Ovary (tissue), 9 donors: ENCODE data around the gene KCNN3. TPM values are rescaled to one million over a fixed set of nuclear protein-coding genes. Genes with fewer than 3 reads are reported as not detected.

Experiments
- DNase-seq, 5 donors: peaks; one replicate each; pipeline ENCODE4 v3.0.0-alpha.2; 2019 to 2020
- H3K27ac ChIP-seq, 2 donors: fragments of 200-600 bp; one replicate each; pipeline versions ENCODE4 v1.5.1 to v1.8.0; 2019 to 2022
- H3K27me3 ChIP-seq: fragments of 200-600 bp; one replicate; pipeline ENCODE4 v1.8.0; 2022
- H3K36me3 ChIP-seq: fragments of 200-600 bp; sonication (generic); one replicate; pipeline ENCODE4 v1.5.1; 2019
- H3K4me1 ChIP-seq: one replicate; pipeline ENCODE4 v1.8.1; 2013; ENCODE audit warnings: mild to moderate bottlenecking, moderate library complexity; ENCODE audit not compliant: insufficient read depth
- H3K4me3 ChIP-seq: fragments of 200-600 bp; sonication (generic); one replicate; pipeline ENCODE4 v1.5.1; 2017
- H3K9me3 ChIP-seq, 2 donors: fragments of 200-600 bp in 1 of 2; sonication (generic) in 1 of 2; one replicate each; pipeline versions ENCODE4 v1.5.1 to v1.8.1; 2013 to 2019; ENCODE audit warnings: mild to moderate bottlenecking in 1 of 2, moderate library complexity in 1 of 2
- CTCF ChIP-seq, 3 donors: fragments of 450-650 bp in 2 of 3; fragments of 200-600 bp in 1 of 3; IDR thresholded peaks; one replicate each; pipeline versions ENCODE4 v1.5.1 to v1.8.0; 2016 to 2022; ENCODE audit warnings: antibody characterized with exemption in 3 of 3, mild to moderate bottlenecking in 1 of 3
- EP300 ChIP-seq: sonication (generic); formaldehyde crosslinking; IDR thresholded peaks from one replicate; pipeline ENCODE4 v1.6.1; 2017; ENCODE audit warnings: antibody characterized with exemption
- POLR2A ChIP-seq: fragments of 450-650 bp; IDR thresholded peaks from one replicate; pipeline ENCODE4 v1.6.1; 2017; ENCODE audit warnings: antibody characterized with exemption, mild to moderate bottlenecking, moderate library complexity
- WGBS, 3 donors: extraction: QIAGEN DNeasy Blood & Tissue Kit in 1 of 3; methylation state at CpG; one replicate each; pipeline versions ENCODE4 v1.1.5 to v1.1.7; 2013 to 2017; 5-methylcytosine and 5-hydroxymethylcytosine counted together
- intact Hi-C, 4 donors: fragments of 100-400 bp; cut with DNase I; formaldehyde crosslinking; loops; one replicate each; pipeline versions ENCODE4 v1.11.0 to v1.15.1; 2022 to 2023
- polyA plus RNA-seq, 2 donors: library from polyadenylated mRNA; stranded (reverse); fragments of 200-250 nt in 1 of 2; fragments of 350-450 nt in 1 of 2; fragmentation: Illumina TruSeq in 1 of 2; extraction: RNeasy Lipid Tissue Mini Kit (QIAGEN cat#74804) in 1 of 2; gene quantifications; one replicate each; pipeline ENCODE4 v1.2.3, GENCODE V29; 2013 to 2014
- total RNA-seq, 7 donors: library from RNA; depleted of rRNA in 2 of 7; stranded (reverse); fragments of >200 nt in 2 of 7; fragmentation: NEBNext Ultra II Directional in 3 of 7; extraction: Animal tissue kit (Norgen Biotek cat#: 25700) in 3 of 7; gene quantifications; one replicate each; pipeline versions ENCODE4 v1.1.0 to v1.2.4, GENCODE V29; 2016 to 2023
- donor health status: DM: no; HTN: no; CAD: no; lungs with moderate emphysema.
- donor health status: DM: no; HTN: no; CAD: no.
- donor health status: Bipolar disorder and iron deficiency.
- donor health status: DM: yes; HTN: yes; CAD: no.
- donor health status: DM: no; HTN: no; CAD: no.
- donor health status: DM: yes; HTN: yes; CAD: no.

The KCNN3 gene
- total and polyA plus RNA-seq, 9 donors, result 0.71 to 6.1 (median 1.7) TPM

DNA sequence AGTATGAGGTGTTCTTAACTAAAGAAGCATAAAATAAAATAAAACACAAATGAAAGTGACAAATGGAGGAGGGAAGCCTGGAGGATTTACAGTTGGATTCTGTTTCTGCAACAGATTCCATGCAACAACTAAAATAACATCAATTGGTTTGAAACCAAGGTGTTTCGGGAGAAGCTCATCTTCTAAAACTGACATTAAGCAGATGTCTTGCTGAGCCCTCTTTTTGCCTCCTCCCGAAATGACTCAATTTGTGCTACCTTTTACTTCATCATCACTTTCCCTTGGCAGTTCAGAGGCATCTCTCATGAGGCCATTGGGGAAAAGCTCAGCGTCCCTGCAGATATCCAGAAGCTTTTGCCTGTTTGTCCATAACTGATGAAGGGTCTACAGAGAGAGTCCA, 140.5 kb downstream of the KCNN3 start:
- Histone ChIP-seq H3K27ac (peak overlapping the region in 1 of 2 donors; percentile 31), H3K4me3 (no peak overlapping the region), H3K36me3 (no peaks in the 10 kb centered on the region), H3K9me3 (no peaks in the 10 kb centered on the region), H3K27me3 (no peaks in the 10 kb centered on the region), H3K4me1 (peaks cover 6% of the 10 kb centered on the region)
- intact Hi-C loops, result no loop called here
- no peak for DNase-seq
- TF ChIP-seq CTCF (IDR thresholded peaks at IDR 0.05) (no peak), POLR2A (no peak), EP300 (no peak)
- 31 to 44% (median 43%) methylated on average over 3 of the region's 3 CpGs for WGBS, 3 donors

GRCh38 chr1:154729031-154729442, 141.0 kb downstream of the KCNN3 start:
- intact Hi-C loops, result no loop called here
- Histone ChIP-seq H3K36me3 (no peaks in the 10 kb centered on the region), H3K9me3 (no peaks in the 10 kb centered on the region), H3K27me3 (no peaks in the 10 kb centered on the region), H3K4me1 (peaks cover 6% of the 10 kb centered on the region), H3K27ac (peak overlapping the region; percentile 9 to 31), H3K4me3 (no peak overlapping the region)
- DNase-seq, result peak in 3 of 5 donors; percentile 26 to 48 (median 34)
- TF ChIP-seq POLR2A (no peak), EP300 (no peak), CTCF (IDR thresholded peaks at IDR 0.05) (no peak)
- WGBS, 3 donors, result 12 to 29% (median 24%) methylated on average over 6 of the region's 6 CpGs

DNA sequence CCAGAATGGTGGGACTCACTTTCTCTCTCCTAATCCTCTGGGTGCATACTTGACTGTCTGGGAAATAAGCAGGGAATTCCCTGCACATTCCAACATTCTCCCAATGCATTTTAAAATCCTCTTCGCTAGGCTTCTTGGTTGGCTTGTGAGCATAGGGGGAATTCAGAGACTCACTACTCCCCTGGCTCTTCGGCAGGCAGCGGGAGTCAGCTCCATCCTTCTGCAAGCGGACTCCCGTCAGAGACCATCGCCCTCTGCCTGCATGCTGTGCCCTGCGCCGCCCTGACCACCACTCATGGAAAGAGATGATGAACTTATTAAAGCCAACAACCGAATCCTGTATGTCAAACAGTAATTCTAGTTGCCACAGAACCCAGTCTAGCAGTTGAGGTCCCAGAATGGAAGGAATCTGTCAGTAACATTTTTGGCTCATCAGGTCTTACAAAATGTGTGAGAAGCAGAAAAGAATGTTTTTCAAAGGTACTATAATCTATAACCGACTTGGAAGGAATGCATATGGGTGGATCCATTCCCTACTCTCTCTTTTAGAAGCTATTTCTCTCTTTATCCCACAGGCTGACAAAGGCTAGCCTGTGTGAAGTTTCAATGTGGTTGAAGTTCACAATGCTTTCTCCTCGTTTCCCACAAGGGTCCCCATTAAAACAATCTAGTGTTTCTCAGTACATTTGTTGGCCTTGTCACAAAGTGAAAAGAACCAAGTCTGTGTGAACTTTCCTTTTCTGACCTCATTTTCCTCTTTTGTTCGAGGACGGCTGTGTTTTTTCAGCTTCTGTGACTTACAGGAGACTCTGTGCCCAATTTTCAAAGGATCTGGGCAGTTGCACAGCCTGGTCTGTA, 143.0 kb downstream of the KCNN3 start:
- intact Hi-C loops, result no loop called here
- H3K27ac ChIP-seq, result no peak overlapping the region
- WGBS, 3 donors, result 74 to 85% (median 83%) methylated on average over 13 of the region's 13 CpGs
- H3K4me3 ChIP-seq, result no peak overlapping the region
- no peak for DNase-seq
- H3K9me3 ChIP-seq, result no peaks in the 10 kb centered on the region
- H3K36me3 ChIP-seq, result no peaks in the 10 kb centered on the region
- H3K27me3 ChIP-seq, result no peaks in the 10 kb centered on the region
- no peak for TF ChIP-seq POLR2A
- no peak for TF ChIP-seq CTCF (IDR thresholded peaks at IDR 0.05)
- TF ChIP-seq EP300, result no peak
- H3K4me1 ChIP-seq, result peaks cover 6% of the 10 kb centered on the region

GRCh38 chr1:154726443-154726842, 143.6 kb downstream of the KCNN3 start:
- Histone ChIP-seq H3K27ac (no peak overlapping the region), H3K9me3 (no peaks in the 10 kb centered on the region), H3K27me3 (no peaks in the 10 kb centered on the region), H3K4me3 (no peak overlapping the region), H3K36me3 (no peaks in the 10 kb centered on the region), H3K4me1 (peaks cover 6% of the 10 kb centered on the region)
- intact Hi-C loops, result no loop called here
- 65 to 80% (median 75%) methylated on average over 10 of the region's 10 CpGs for WGBS, 3 donors
- TF ChIP-seq POLR2A, result no peak
- TF ChIP-seq EP300, result no peak
- no peak for TF ChIP-seq CTCF (IDR thresholded peaks at IDR 0.05)
- no peak for DNase-seq
